ENCODE results near the gene USP8. TPM values are rescaled to one million over a fixed set of nuclear protein-coding genes. Genes with fewer than 3 reads are reported as not detected.
"Not testable (repeated sequence)": the region's sequence is repeated elsewhere in the genome, so short reads cannot be mapped to it uniquely, and the experiment has no call there.

The USP8 gene
- total RNA-seq, 4 donors from 2014 or later = 32.8 to 62.7 (median 39.0) TPM

GRCh38 chr15:50390554-50391264 is 33.5 kb upstream of the USP8 start:
- no peak for DNase-seq (ENCODE audit: low spot score in 2 of 2)
- Histone ChIP-seq H3K4me3 (no peak overlapping the region), H3K27me3 (no peaks in the 10 kb centered on the region), H3K4me1 (peaks cover 11% of the 10 kb centered on the region), H3K9me3 (no peaks in the 10 kb centered on the region), H3K36me3 (no peaks in the 10 kb centered on the region), H3K27ac (peak overlapping the region; percentile 44)
- TF ChIP-seq EP300 (IDR thresholded peaks at IDR 0.05) (no peak), POLR2AphosphoS5 (IDR thresholded peaks at IDR 0.05) (no peak), CTCF (IDR thresholded peaks at IDR 0.05) (no peak), POLR2A (IDR thresholded peaks at IDR 0.05) (no peak)
- WGBS = 24% methylated on average over 4 of the region's 4 CpGs

GRCh38 chr15:50391561-50391960 is 32.6 kb upstream of the USP8 start:
- H3K36me3 ChIP-seq; H3K9me3 ChIP-seq; H3K4me3 ChIP-seq; DNase-seq (ENCODE audit: low spot score in 2 of 2); H3K27me3 ChIP-seq: not testable (repeated sequence)
- Histone ChIP-seq H3K4me1 (peaks cover 11% of the 10 kb centered on the region), H3K27ac (peak overlapping the region; percentile 44)
- WGBS = 44% methylated on average over 4 of the region's 4 CpGs

DNA sequence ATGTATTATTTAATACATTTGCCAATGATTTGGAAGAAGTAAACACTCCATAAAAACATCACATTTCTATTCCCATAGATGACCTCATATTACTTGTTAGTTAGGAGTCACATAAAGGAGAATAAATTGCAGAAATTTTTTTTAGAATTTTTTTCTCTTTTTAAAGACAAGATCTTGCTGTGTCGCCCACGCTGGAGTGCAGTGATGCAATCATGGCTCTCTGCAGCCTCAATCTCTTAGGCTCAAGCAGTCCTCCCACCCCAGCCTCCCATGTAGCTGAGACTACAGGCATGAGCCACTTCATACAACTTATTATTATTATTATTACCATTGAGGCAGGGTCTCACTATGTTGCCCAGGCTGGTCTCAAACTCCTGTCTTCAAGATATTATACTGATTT is 12.3 kb upstream of the USP8 start:
- Histone ChIP-seq H3K27me3 (no peaks in the 10 kb centered on the region), H3K9me3 (no peaks in the 10 kb centered on the region), H3K27ac (no peak overlapping the region), H3K36me3 (no peaks in the 10 kb centered on the region), H3K4me3 (no peak overlapping the region), H3K4me1 (no peaks in the 10 kb centered on the region)
- 56% methylated on average over 2 of the region's 2 CpGs for WGBS
- TF ChIP-seq CTCF (IDR thresholded peaks at IDR 0.05) (no peak), POLR2AphosphoS5 (IDR thresholded peaks at IDR 0.05) (no peak), EP300 (IDR thresholded peaks at IDR 0.05) (no peak), POLR2A (IDR thresholded peaks at IDR 0.05) (no peak)
- DNase-seq (ENCODE audit: low spot score in 2 of 2) = no peak

- DNase-seq (ENCODE audit: low spot score in 2 of 2) = no peak
- H3K4me1 ChIP-seq = no peaks in the 10 kb centered on the region
- H3K4me3 ChIP-seq = no peak overlapping the region
- 100% methylated on average over 2 of the region's 2 CpGs for WGBS
- H3K9me3 ChIP-seq = no peaks in the 10 kb centered on the region
- H3K27me3 ChIP-seq = no peaks in the 10 kb centered on the region
- no peak overlapping the region for H3K27ac ChIP-seq
- H3K36me3 ChIP-seq = no peaks in the 10 kb centered on the region
- TF ChIP-seq CTCF (IDR thresholded peaks at IDR 0.05) (no peak), EP300 (IDR thresholded peaks at IDR 0.05) (no peak), POLR2A (IDR thresholded peaks at IDR 0.05) (no peak), POLR2AphosphoS5 (IDR thresholded peaks at IDR 0.05) (no peak)
Measured at GRCh38 chr15:50414624-50415023, 9.6 kb upstream of the USP8 start.

DNA sequence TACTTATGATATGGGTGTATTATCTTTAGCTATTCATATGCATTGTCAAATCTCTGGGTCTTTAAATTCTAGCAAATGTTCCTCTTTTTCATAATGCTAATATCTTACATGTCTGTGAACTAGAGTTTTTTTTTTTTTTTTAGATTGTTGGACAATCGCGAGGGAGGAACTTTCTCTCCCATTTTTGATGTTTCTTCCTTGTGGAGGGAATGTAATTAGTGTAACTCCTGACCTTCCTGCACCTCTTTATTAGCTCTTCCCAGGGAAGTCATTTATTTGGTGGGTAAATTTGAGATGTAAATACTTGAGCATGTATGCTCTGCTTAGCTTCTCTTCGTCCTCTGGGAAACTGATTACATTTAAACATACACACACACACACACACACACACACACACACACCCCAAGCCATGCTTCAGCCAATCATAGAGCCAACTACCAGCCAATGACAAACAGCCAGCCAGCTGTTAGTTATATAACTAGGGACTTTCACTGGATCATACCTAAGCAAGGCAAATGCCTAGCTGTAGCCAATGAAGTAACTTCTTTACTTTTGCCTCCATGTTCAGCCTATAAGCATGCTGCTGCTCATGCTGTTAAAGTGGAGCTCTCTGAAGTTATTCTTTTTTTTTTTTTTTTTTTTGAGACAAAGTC is 8.3 kb upstream of the USP8 start:
- no peak overlapping the region for H3K4me3 ChIP-seq
- H3K9me3 ChIP-seq = no peaks in the 10 kb centered on the region
- H3K27ac ChIP-seq = no peak overlapping the region
- no peak for DNase-seq (ENCODE audit: low spot score in 2 of 2)
- H3K36me3 ChIP-seq = no peaks in the 10 kb centered on the region
- no peaks in the 10 kb centered on the region for H3K27me3 ChIP-seq
- TF ChIP-seq POLR2A (IDR thresholded peaks at IDR 0.05) (no peak), POLR2AphosphoS5 (IDR thresholded peaks at IDR 0.05) (no peak), EP300 (IDR thresholded peaks at IDR 0.05) (no peak), CTCF (IDR thresholded peaks at IDR 0.05) (no peak)
- 68% methylated on average over 3 of the region's 3 CpGs for WGBS
- no peaks in the 10 kb centered on the region for H3K4me1 ChIP-seq
